ENCODE data around the gene AAK1.

GRCh38 chr2:69612707-69613106 is 30.8 kb downstream of the AAK1 start:
- no peak for TF ChIP-seq CTCF (IDR thresholded peaks at IDR 0.05)
- no peak for TF ChIP-seq POLR2A (IDR thresholded peaks at IDR 0.05)
- no peak for TF ChIP-seq EP300 (IDR thresholded peaks at IDR 0.05)
- no peak for TF ChIP-seq POLR2AphosphoS5 (IDR thresholded peaks at IDR 0.05)

Measured in stomach (tissue), 4 donors.